HepG2 (cell line): ENCODE results near the gene F7. TPM values are rescaled to one million over a fixed set of nuclear protein-coding genes. Genes with fewer than 3 reads are reported as not detected.

Experiments used
- ARNT2 ChIP-seq: sonication (generic); formaldehyde crosslinking; IDR thresholded peaks from 2 replicates; pipeline ENCODE4 v1.8.0; 2022; ENCODE audit warnings: mild to moderate bottlenecking, low read depth, missing genetic modification reagents, moderate library complexity
- ATAD3A ChIP-seq: sonication (generic); formaldehyde crosslinking; IDR thresholded peaks from 2 replicates; pipeline ENCODE4 v1.4.0; 2020; ENCODE audit warnings: missing genetic modification reagents
- BRCA1 ChIP-seq: sonication (generic); formaldehyde crosslinking; IDR thresholded peaks from 2 replicates; pipeline ENCODE4 v1.4.0; 2020; ENCODE audit warnings: missing genetic modification reagents
- HNF4A ChIP-seq: sonication (generic); formaldehyde crosslinking; IDR thresholded peaks from 2 replicates; pipeline ENCODE4 v1.4.0; 2020; ENCODE audit warnings: missing genetic modification reagents
- JUNB ChIP-seq: sonication (generic); formaldehyde crosslinking; IDR thresholded peaks from 2 replicates; pipeline ENCODE4 v1.8.0; 2022; ENCODE audit warnings: missing genetic modification reagents, mild to moderate bottlenecking, borderline replicate concordance
- KDM5A ChIP-seq: fragments of 200-600 bp; sonication (generic); IDR thresholded peaks from 2 replicates; pipeline ENCODE4 v1.7.0; 2018; ENCODE audit warnings: antibody characterized with exemption, mild to moderate bottlenecking, low read length, borderline replicate concordance
- MNT ChIP-seq: fragments of 450-650 bp; IDR thresholded peaks from 2 replicates; pipeline ENCODE4 v1.6.1; 2016
- MXD3 ChIP-seq: IDR thresholded peaks from 2 replicates; pipeline ENCODE4 v1.6.1; 2016; ENCODE audit warnings: mild to moderate bottlenecking, missing biosample characterization, missing genetic modification reagents
- PHF21A ChIP-seq: sonication (generic); formaldehyde crosslinking; IDR thresholded peaks from 2 replicates; pipeline ENCODE4 v1.5.0; 2020; ENCODE audit warnings: mild to moderate bottlenecking, missing genetic modification reagents
- PRDM4 ChIP-seq: sonication (generic); formaldehyde crosslinking; IDR thresholded peaks from 2 replicates; pipeline ENCODE4 v1.9.0; 2021; ENCODE audit warnings: missing genetic modification reagents, borderline replicate concordance
- RFX5 ChIP-seq: IDR thresholded peaks from 2 replicates; pipeline ENCODE4 v1.6.1; 2011; ENCODE audit warnings: low read depth, low read length, improper control_type of control experiment
- STAT6 ChIP-seq: sonication (generic); formaldehyde crosslinking; IDR thresholded peaks from 2 replicates; pipeline ENCODE4 v1.4.0; 2020; ENCODE audit warnings: missing genetic modification reagents, mild to moderate bottlenecking, borderline replicate concordance
- U2AF2 ChIP-seq: fragments of 200-400 bp; formaldehyde crosslinking; IDR thresholded peaks from 2 replicates; pipeline ENCODE4 v1.6.1; 2017; ENCODE audit warnings: low read depth, mild to moderate bottlenecking, low read length
- YEATS2 ChIP-seq: sonication (generic); formaldehyde crosslinking; IDR thresholded peaks from 2 replicates; pipeline ENCODE4 v1.4.0; 2020; ENCODE audit warnings: missing genetic modification reagents, borderline replicate concordance
- ZNF275 ChIP-seq: sonication (generic); formaldehyde crosslinking; IDR thresholded peaks from 2 replicates; pipeline ENCODE4 v1.8.0; 2022; ENCODE audit warnings: missing genetic modification reagents, mild to moderate bottlenecking, inconsistent platforms, borderline replicate concordance
- ZNF441 ChIP-seq: sonication (generic); formaldehyde crosslinking; IDR thresholded peaks from 2 replicates; pipeline ENCODE4 v1.7.0; 2021; ENCODE audit warnings: missing genetic modification reagents, borderline replicate concordance
- ZNF574 ChIP-seq: sonication (generic); formaldehyde crosslinking; IDR thresholded peaks from 2 replicates; pipeline ENCODE4 v1.4.0; 2020; ENCODE audit warnings: missing genetic modification reagents
- polyA plus RNA-seq, 8 experiments: library from polyadenylated mRNA; depleted of rRNA in 3 of 8; stranded (reverse) in 7 of 8; unstranded in 1 of 8; fragments of >200 nt; fragmentation: Illumina TruSeq in 4 of 8; extraction: Trizol in 4 of 8; gene quantifications; 2 replicates each; pipeline versions ENCODE4 v1.2.1 to v1.2.3, GENCODE V29; 2011 to 2016; ENCODE audit warnings: low read depth in 4 of 8, missing spikeins in 1 of 8, mixed read lengths in 1 of 8; ENCODE audit not compliant: insufficient read depth in 1 of 8
- total RNA-seq, 5 experiments: library from RNA; depleted of rRNA; stranded (reverse); fragments of >200 nt; fragmentation: Illumina TruSeq; extraction: Trizol; gene quantifications; 2 replicates each; pipeline ENCODE4 v1.2.3, GENCODE V29; 2016; ENCODE audit warnings: low read depth in 1 of 5

F7 gene
- total and polyA plus RNA-seq, 2 of the 13 experiments (the other 11 are each of a cell fraction or from before 2014, with no cell fraction given), result 12.6 to 26.5 TPM

- TF ChIP-seq STAT6 (CRISPR knock-in tag) (peak; percentile 90), MNT (peak; percentile 67), ARNT2 (CRISPR knock-in tag) (peak; percentile 85; the same call in 1 of the 2 replicates), ATAD3A (CRISPR knock-in tag) (no peak), ZNF275 (CRISPR knock-in tag) (peak; percentile 88), U2AF2 (no peak), ZNF574 (CRISPR knock-in tag) (peak; percentile 84), JUNB (CRISPR knock-in tag) (no peak), PRDM4 (CRISPR knock-in tag) (no peak), KDM5A (no peak), BRCA1 (CRISPR knock-in tag) (no peak; the same call in 1 of the 2 replicates), YEATS2 (CRISPR knock-in tag) (peak; percentile 70; the same call in 1 of the 2 replicates), ZNF441 (CRISPR knock-in tag) (peak; percentile 85), PHF21A (CRISPR knock-in tag) (peak; percentile 97), MXD3 (CRISPR knock-in tag) (no peak), HNF4A (CRISPR knock-in tag) (peak; percentile 86), RFX5 (no peak)
Observed at GRCh38 chr13:113138792-113139551, 33.4 kb downstream of the F7 start (continued).
